Measurements from ENCODE around the gene CALD1. TPM values are rescaled to one million over a fixed set of nuclear protein-coding genes. Genes with fewer than 3 reads are reported as not detected.

Gene CALD1
- total RNA-seq, 6 experiments from 2014 or later = 1,066 to 1,726 (median 1,102) TPM

GRCh38 chr7:134736381-134736780, 43.1 kb upstream of the CALD1 start:
- Mint-ChIP-seq H3K9me3 (no peaks in the 10 kb centered on the region), H3K4me3 (no peak overlapping the region), H3K4me1 (ENCODE audit: low read depth) (peaks cover 78% of the 10 kb centered on the region), H3K36me3 (ENCODE audit: low read depth) (peaks cover 16% of the 10 kb centered on the region), H3K27me3 (ENCODE audit: insufficient read depth) (peaks cover 2% of the 10 kb centered on the region; the same call in 1 of the 2 replicates), H3K27ac (peak overlapping the region; percentile 93)
- no peak for TF ChIP-seq CTCF (IDR thresholded peaks at IDR 0.05)
- no peak for DNase-seq

DNA sequence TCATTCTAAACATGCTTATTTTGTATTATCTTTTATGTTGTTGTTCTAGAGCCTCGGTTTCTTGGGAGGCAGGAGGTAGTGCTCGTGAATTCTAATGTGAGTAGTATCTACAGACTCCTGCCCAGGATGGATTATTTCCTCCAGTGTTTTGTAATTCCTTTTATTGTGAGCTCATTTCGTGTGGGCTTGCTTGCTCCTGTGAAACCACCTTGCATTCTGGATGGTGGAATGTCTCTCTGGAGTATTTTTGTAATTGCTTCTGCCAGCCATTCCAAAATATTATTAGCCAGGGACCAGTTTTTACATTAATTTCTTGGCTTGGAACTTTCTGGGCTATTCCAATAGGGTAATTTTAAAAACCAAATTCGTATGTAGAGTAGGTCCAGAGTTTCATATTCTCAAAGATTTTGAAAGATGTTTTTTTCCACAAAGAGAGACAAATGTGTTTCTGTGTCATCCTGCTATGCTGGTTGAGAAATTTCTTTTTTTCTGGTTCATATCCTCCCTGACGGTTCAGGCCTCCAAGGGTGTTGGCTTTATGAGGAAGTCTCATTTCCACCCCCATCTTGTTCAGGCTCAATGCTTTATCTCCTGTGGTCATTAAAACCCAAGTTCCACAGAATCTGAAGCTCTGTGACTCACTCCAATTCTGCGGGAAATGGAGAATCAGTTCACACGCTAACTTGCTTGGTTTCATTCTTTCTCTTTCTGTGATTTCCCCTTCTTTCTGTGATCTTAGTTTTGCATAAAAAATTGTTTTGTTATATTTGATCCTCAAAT, 41.7 kb upstream of the CALD1 start:
- Mint-ChIP-seq H3K9me3 (no peaks in the 10 kb centered on the region), H3K4me1 (ENCODE audit: low read depth) (peaks cover 84% of the 10 kb centered on the region), H3K27ac (peak overlapping the region; percentile 93), H3K27me3 (ENCODE audit: insufficient read depth) (peaks cover 2% of the 10 kb centered on the region; the same call in 1 of the 2 replicates), H3K4me3 (peak overlapping the region; percentile 80), H3K36me3 (ENCODE audit: low read depth) (peaks cover 16% of the 10 kb centered on the region)
- TF ChIP-seq CTCF (IDR thresholded peaks at IDR 0.05) = no peak
- peak; percentile 93 for DNase-seq

DNA sequence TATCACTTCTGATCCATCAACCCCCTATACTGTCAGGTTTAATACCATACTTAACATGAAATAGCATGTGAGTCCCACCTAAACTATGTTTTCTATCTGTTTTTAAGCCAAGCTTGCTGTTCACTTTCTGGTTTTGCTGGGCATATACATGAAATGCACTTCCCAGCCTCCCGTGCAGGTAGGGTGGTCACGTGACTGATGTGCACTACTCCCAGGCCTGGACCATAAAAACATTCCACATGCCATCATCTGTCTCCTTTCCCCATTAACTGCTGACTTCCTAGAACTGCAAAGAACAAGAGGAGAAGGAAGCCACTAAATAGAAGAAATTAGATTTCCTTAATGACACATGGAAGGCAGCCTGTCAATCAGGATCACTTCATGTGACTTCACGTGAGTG, 40.1 kb upstream of the CALD1 start:
- Mint-ChIP-seq H3K4me1 (ENCODE audit: low read depth) (peaks cover 100% of the 10 kb centered on the region), H3K36me3 (ENCODE audit: low read depth) (peaks cover 16% of the 10 kb centered on the region), H3K9me3 (no peaks in the 10 kb centered on the region), H3K4me3 (no peak overlapping the region), H3K27me3 (ENCODE audit: insufficient read depth) (peaks cover 2% of the 10 kb centered on the region; the same call in 1 of the 2 replicates), H3K27ac (peak overlapping the region; percentile 45; the same call in 1 of the 2 replicates)
- no peak for TF ChIP-seq CTCF (IDR thresholded peaks at IDR 0.05)
- no peak for DNase-seq

DNA sequence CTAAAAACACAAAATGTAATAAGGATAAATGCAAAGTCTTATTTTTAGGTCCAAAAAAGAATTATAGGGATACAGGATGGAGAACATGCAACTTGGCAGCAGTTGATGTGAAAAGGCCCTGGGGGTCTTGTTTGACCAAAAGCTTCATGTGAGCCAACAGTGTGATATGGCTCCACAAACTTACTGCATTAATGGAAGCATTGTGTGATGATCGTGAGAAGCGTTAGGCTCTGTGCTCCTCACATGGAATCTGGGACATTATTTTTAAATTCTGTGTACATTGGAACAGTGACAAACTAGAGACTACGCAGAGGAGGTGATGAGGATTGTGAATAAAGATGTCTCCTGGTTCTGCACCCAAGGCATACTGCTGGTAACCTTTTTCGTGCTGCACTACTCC, 39.1 kb upstream of the CALD1 start:
- no peak overlapping the region for H3K4me3 Mint-ChIP-seq
- H3K27ac Mint-ChIP-seq = peak overlapping the region; percentile 67
- H3K9me3 Mint-ChIP-seq = no peaks in the 10 kb centered on the region
- peaks cover 9% of the 10 kb centered on the region; the same call in 1 of the 2 replicates for H3K36me3 Mint-ChIP-seq (ENCODE audit: low read depth)
- peaks cover 98% of the 10 kb centered on the region for H3K4me1 Mint-ChIP-seq (ENCODE audit: low read depth)
- TF ChIP-seq CTCF (IDR thresholded peaks at IDR 0.05) = no peak
- H3K27me3 Mint-ChIP-seq (ENCODE audit: insufficient read depth) = no peaks in the 10 kb centered on the region
- DNase-seq = no peak

GRCh38 chr7:134741907-134742635, 37.4 kb upstream of the CALD1 start:
- Mint-ChIP-seq H3K4me1 (ENCODE audit: low read depth) (peaks cover 98% of the 10 kb centered on the region), H3K4me3 (peak overlapping the region; percentile 71), H3K36me3 (ENCODE audit: low read depth) (peaks cover 9% of the 10 kb centered on the region; the same call in 1 of the 2 replicates)

More at GRCh38 chr7:134741907-134742635, 37.4 kb upstream of the CALD1 start:
- no peak for TF ChIP-seq CTCF (IDR thresholded peaks at IDR 0.05)
- no peaks in the 10 kb centered on the region for H3K9me3 Mint-ChIP-seq
- H3K27me3 Mint-ChIP-seq (ENCODE audit: insufficient read depth) = no peaks in the 10 kb centered on the region
- peak overlapping the region; percentile 91 for H3K27ac Mint-ChIP-seq
- peak; percentile 76 for DNase-seq
